PFSK-1 (cell line): ENCODE results near the gene SMIM43.
A peak's percentile ranks its signal among the peaks of the same experiment; 100 is the strongest.

Experiments used
- FOXP2 ChIP-seq: optimal IDR thresholded peaks from 2 replicates; pipeline ENCODE3; 2011; ENCODE audit warnings: borderline replicate concordance, control low read depth, inconsistent platforms; ENCODE audit not compliant: insufficient read depth; ENCODE audit errors: extremely low read length, extremely low read depth
- POLR2AphosphoS5 ChIP-seq: IDR thresholded peaks from 2 replicates; pipeline ENCODE4 v1.6.1; 2012; ENCODE audit warnings: low read depth, mild to moderate bottlenecking, control low read depth, low read length, moderate library complexity
- SIN3A ChIP-seq: IDR thresholded peaks from 2 replicates; pipeline ENCODE4 v1.6.1; 2012; ENCODE audit warnings: mild to moderate bottlenecking, low read length, moderate library complexity, borderline replicate concordance; ENCODE audit not compliant: insufficient read depth
- TAF1 ChIP-seq: IDR thresholded peaks from 2 replicates; pipeline ENCODE4 v1.6.1; 2012; ENCODE audit warnings: low read length, control low read depth, borderline replicate concordance; ENCODE audit not compliant: insufficient read depth
- TF ChIP-seq, protein P1 (sequence below), 2 experiments: IDR thresholded peaks; 2 replicates each; pipeline versions ENCODE4 v1.6.1 to v1.8.0; 2011 to 2012; ENCODE audit warnings: low read depth in 2 of 2, low read length in 2 of 2, control low read depth in 1 of 2, inconsistent platforms in 1 of 2, mild to moderate bottlenecking in 1 of 2, moderate library complexity in 1 of 2; ENCODE audit not compliant: insufficient read depth in 1 of 2

SMIM43 gene

GRCh38 chr4:121711263-121712000 lies 53.5 kb downstream of the SMIM43 start:
- TF ChIP-seq FOXP2 (no peak), SIN3A (no peak), TAF1 (no peak; the same call in 1 of the 2 replicates), POLR2AphosphoS5 (no peak)
- TF ChIP-seq, protein P1, sequence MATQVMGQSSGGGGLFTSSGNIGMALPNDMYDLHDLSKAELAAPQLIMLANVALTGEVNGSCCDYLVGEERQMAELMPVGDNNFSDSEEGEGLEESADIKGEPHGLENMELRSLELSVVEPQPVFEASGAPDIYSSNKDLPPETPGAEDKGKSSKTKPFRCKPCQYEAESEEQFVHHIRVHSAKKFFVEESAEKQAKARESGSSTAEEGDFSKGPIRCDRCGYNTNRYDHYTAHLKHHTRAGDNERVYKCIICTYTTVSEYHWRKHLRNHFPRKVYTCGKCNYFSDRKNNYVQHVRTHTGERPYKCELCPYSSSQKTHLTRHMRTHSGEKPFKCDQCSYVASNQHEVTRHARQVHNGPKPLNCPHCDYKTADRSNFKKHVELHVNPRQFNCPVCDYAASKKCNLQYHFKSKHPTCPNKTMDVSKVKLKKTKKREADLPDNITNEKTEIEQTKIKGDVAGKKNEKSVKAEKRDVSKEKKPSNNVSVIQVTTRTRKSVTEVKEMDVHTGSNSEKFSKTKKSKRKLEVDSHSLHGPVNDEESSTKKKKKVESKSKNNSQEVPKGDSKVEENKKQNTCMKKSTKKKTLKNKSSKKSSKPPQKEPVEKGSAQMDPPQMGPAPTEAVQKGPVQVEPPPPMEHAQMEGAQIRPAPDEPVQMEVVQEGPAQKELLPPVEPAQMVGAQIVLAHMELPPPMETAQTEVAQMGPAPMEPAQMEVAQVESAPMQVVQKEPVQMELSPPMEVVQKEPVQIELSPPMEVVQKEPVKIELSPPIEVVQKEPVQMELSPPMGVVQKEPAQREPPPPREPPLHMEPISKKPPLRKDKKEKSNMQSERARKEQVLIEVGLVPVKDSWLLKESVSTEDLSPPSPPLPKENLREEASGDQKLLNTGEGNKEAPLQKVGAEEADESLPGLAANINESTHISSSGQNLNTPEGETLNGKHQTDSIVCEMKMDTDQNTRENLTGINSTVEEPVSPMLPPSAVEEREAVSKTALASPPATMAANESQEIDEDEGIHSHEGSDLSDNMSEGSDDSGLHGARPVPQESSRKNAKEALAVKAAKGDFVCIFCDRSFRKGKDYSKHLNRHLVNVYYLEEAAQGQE (IDR thresholded peaks at IDR 0.05; ENCODE audit: insufficient read depth in 1 of 2, low read depth in 2 of 2, low read length in 2 of 2) = peak in 1 of 2 experiments; percentile 43; a peak in 1 of 4 replicates

DNA sequence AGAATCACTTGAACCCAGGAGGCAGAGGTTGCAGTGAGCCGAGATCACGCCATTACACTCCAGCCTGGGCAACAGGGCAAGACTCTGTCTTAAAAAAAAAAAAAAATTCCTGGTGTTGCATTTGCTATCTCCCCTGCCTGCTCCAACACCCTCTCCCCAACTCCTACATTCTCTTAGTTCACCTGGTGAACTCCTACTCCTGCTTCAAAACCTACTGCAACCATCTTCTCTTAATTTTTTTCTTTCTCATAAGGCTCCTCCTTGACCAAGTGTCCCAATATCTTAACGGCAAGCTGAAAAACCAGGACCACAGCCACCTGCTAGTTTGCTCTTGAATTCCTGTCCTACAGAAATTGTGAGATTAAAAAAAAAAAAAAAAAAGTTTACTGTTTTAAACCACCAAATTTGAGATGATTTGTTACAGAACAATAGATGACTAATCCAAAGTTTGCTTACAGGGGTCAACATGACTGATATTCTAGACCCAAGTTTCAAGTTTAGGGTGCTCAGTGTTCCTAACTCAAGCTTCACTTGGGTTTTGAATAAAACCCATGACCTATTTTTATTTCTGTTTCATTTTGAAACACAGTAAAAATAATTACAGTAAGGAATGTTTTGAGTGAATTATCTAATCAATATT lies 55.1 kb downstream of the SMIM43 start:
- TF ChIP-seq FOXP2 (no peak), TAF1 (no peak), POLR2AphosphoS5 (no peak), SIN3A (no peak)
- TF ChIP-seq, protein P1 (IDR thresholded peaks at IDR 0.05; ENCODE audit: insufficient read depth in 1 of 2, low read depth in 2 of 2, low read length in 2 of 2) = no peak
